Thoracic aorta (tissue), 2 donors: Measurements from ENCODE around the gene MFN2. TPM values are rescaled to one million over a fixed set of nuclear protein-coding genes. Genes with fewer than 3 reads are reported as not detected.

ENCODE experiments used
- ATAC-seq: fragments of 150-250 bp; one replicate; pipeline ENCODE4 v1.8.0; 2017; ENCODE audit warnings: low read depth; ENCODE audit not compliant: insufficient number of reproducible peaks, low FRiP score
- DNase-seq: peaks from one replicate; pipeline ENCODE4 v3.0.0-alpha.2; 2020; ENCODE audit warnings: low spot score
- H3K27ac ChIP-seq, 2 donors: fragments of 200-600 bp; sonication (generic); 1 replicate in 1 of 2; 2 replicates in 1 of 2; pipeline ENCODE4 v1.5.1; 2016; ENCODE audit warnings: mild to moderate bottlenecking in 2 of 2, moderate library complexity in 2 of 2
- H3K27me3 ChIP-seq: fragments of 200-600 bp; sonication (generic); replicated peaks from 2 replicates; pipeline ENCODE4 v1.6.0; 2016; ENCODE audit warnings: mild to moderate bottlenecking; ENCODE audit not compliant: insufficient read depth
- H3K36me3 ChIP-seq: fragments of 200-600 bp; sonication (generic); one replicate; pipeline ENCODE4 v1.5.1; 2016
- H3K4me1 ChIP-seq, 2 donors: fragments of 200-600 bp; sonication (generic); 1 replicate in 1 of 2; 2 replicates in 1 of 2; pipeline versions ENCODE4 v1.5.1 to v1.6.0; 2016; ENCODE audit warnings: low read depth in 2 of 2, mild to moderate bottlenecking in 1 of 2; ENCODE audit not compliant: control insufficient read depth in 1 of 2
- H3K4me3 ChIP-seq: fragments of 200-600 bp; sonication (generic); 2 replicates; pipeline ENCODE4 v1.5.1; 2016; ENCODE audit warnings: mild to moderate bottlenecking
- H3K9me3 ChIP-seq: fragments of 200-600 bp; sonication (generic); 2 replicates; pipeline ENCODE4 v1.5.1; 2016
- total RNA-seq, 2 donors: library from RNA; depleted of rRNA; stranded (reverse); fragments of >200 nt; gene quantifications; one replicate each; pipeline versions ENCODE4 v1.1.0 to v1.2.3, GENCODE V29; 2016
- TF ChIP-seq, protein P1 (sequence below): fragments of 200-600 bp; sonication (generic); IDR thresholded peaks from one replicate; pipeline ENCODE4 v1.5.1; 2019; ENCODE audit warnings: antibody characterized with exemption

The MFN2 gene
- total RNA-seq, 2 donors from 2014 or later = 48.7 to 50.1 TPM

GRCh38 chr1:12052008-12052573, 71.8 kb downstream of the MFN2 start:
- Histone ChIP-seq H3K4me1 (peaks cover 5 to 23% of the 10 kb centered on the region in 2 donors), H3K9me3 (no peaks in the 10 kb centered on the region), H3K36me3 (no peaks in the 10 kb centered on the region), H3K27me3 (no peaks in the 10 kb centered on the region), H3K4me3 (peak overlapping the region; percentile 39), H3K27ac (no peak overlapping the region)
- ATAC-seq (peak; percentile 88), DNase-seq (peak; percentile 38)
- TF ChIP-seq, protein P1, sequence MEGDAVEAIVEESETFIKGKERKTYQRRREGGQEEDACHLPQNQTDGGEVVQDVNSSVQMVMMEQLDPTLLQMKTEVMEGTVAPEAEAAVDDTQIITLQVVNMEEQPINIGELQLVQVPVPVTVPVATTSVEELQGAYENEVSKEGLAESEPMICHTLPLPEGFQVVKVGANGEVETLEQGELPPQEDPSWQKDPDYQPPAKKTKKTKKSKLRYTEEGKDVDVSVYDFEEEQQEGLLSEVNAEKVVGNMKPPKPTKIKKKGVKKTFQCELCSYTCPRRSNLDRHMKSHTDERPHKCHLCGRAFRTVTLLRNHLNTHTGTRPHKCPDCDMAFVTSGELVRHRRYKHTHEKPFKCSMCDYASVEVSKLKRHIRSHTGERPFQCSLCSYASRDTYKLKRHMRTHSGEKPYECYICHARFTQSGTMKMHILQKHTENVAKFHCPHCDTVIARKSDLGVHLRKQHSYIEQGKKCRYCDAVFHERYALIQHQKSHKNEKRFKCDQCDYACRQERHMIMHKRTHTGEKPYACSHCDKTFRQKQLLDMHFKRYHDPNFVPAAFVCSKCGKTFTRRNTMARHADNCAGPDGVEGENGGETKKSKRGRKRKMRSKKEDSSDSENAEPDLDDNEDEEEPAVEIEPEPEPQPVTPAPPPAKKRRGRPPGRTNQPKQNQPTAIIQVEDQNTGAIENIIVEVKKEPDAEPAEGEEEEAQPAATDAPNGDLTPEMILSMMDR = no peak

DNA sequence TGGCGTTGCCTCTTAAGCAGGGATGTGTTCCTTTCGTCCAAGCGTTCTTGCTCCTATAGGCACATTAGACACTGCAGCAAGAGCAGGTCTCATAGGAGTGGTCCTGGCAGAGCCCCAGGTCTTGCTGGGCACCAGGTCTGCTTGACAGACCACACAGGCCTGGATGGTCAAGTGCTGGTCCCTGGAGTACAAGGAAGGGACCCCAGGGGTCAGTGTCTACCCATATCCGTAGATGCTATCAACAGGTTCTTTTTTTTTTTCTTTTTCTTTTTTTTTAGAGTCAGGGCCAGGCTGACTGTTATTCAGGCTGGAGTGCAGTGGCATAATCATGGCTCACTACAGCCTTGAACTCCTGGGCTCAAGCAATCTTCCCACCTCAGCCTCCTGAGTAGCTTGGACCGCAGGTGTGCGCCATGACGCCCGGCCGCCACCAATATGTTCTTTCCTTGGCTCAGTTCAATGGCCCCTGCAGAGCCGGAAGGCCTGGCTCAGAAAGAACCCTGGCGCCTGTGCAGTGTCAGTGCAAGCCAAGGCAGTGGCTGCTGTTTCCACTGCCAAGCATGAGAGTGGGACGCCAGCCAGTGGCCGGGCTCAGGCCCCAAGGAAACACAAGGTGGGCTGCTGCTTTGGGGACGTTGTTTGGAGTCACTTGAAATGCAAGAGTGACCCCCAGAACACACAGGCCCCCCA, 72.9 kb downstream of the MFN2 start:
- peaks cover 5 to 23% of the 10 kb centered on the region in 2 donors for H3K4me1 ChIP-seq
- no peaks in the 10 kb centered on the region for H3K27me3 ChIP-seq
- no peak for ATAC-seq
- H3K4me3 ChIP-seq = no peak overlapping the region
- H3K27ac ChIP-seq = peak overlapping the region in 1 of 2 donors; percentile 30
- DNase-seq = no peak
- TF ChIP-seq, protein P1 = peak; percentile 54
- no peaks in the 10 kb centered on the region for H3K9me3 ChIP-seq
- no peaks in the 10 kb centered on the region for H3K36me3 ChIP-seq

DNA sequence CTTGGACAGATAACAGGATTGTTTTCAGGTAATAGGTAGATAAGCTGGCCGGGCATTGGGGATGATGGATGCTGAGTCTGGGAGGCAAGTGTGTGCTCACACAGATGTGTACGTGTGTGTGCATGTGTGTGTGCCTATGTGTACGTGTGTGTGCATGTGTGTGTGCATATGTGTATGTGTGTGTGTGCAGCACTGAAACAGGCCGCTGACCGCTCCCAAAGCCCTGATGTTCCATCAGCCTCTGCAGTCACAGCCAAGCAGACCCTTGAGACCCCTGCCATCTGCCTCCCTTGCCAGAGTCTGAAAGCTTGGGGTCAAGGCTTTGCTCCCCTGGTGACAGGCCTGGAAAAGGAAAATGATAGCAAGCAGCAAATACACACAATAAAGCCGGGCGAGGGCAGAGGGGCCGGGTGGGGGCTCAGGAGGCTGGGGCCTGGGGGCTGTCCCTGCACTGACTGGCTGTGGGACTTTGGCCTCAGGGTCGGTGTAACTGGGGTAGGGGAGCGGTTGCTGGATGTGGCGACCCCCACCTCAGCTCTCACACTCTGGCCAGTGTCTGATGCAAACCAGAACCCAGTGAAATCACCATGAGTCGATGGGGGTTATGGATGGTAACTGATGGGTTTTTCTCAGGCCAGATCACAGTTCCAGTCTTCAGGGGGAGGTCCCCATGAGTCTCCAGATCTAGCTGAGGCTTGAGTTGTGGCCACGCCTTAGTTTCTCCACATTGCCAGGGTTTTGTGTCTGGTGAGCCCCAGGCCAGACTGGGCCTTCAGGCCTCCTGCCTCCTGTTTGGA, 73.7 kb downstream of the MFN2 start:
- H3K27ac ChIP-seq = no peak overlapping the region
- H3K4me1 ChIP-seq = peaks cover 5 to 23% of the 10 kb centered on the region in 2 donors
- DNase-seq (no peak), ATAC-seq (no peak)
- H3K36me3 ChIP-seq = no peaks in the 10 kb centered on the region
- H3K27me3 ChIP-seq = no peaks in the 10 kb centered on the region
- H3K9me3 ChIP-seq = no peaks in the 10 kb centered on the region
- TF ChIP-seq, protein P1 = no peak
- no peak overlapping the region for H3K4me3 ChIP-seq

DNA sequence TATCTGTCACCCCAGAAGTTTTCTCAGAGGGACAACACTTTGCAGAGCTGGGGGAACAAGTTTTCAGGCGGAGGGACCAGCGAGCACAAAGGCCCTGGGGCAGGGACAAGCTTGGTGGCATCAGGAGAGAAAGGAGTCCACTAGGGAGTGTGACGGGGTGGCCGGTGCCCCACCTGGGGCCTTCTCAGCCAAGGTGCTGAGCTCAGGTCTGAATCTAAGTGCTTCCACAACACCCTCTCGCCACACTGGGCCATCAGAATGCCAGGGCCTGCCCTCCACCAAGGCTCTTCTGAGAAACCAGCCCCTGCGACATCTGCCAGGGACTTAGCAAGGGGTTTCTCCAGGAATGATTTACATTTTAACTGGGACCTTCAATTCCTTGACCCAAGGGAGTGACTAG, 75.0 kb downstream of the MFN2 start:
- Histone ChIP-seq H3K27me3 (no peaks in the 10 kb centered on the region), H3K27ac (no peak overlapping the region), H3K4me1 (peaks cover 5 to 23% of the 10 kb centered on the region in 2 donors), H3K36me3 (no peaks in the 10 kb centered on the region), H3K9me3 (no peaks in the 10 kb centered on the region), H3K4me3 (no peak overlapping the region)
- TF ChIP-seq, protein P1 = no peak
- ATAC-seq = no peak
- DNase-seq = no peak

- ATAC-seq = no peak
- Histone ChIP-seq H3K27me3 (no peaks in the 10 kb centered on the region), H3K4me1 (peaks cover 5 to 23% of the 10 kb centered on the region in 2 donors), H3K27ac (no peak overlapping the region), H3K9me3 (no peaks in the 10 kb centered on the region), H3K4me3 (no peak overlapping the region), H3K36me3 (no peaks in the 10 kb centered on the region)
- DNase-seq = no peak
- TF ChIP-seq, protein P1 = no peak
Observed at GRCh38 chr1:12056331-12056841, 76.1 kb downstream of the MFN2 start.
